ENCODE measurements around the gene SMYD5.

The SMYD5 gene

DNA sequence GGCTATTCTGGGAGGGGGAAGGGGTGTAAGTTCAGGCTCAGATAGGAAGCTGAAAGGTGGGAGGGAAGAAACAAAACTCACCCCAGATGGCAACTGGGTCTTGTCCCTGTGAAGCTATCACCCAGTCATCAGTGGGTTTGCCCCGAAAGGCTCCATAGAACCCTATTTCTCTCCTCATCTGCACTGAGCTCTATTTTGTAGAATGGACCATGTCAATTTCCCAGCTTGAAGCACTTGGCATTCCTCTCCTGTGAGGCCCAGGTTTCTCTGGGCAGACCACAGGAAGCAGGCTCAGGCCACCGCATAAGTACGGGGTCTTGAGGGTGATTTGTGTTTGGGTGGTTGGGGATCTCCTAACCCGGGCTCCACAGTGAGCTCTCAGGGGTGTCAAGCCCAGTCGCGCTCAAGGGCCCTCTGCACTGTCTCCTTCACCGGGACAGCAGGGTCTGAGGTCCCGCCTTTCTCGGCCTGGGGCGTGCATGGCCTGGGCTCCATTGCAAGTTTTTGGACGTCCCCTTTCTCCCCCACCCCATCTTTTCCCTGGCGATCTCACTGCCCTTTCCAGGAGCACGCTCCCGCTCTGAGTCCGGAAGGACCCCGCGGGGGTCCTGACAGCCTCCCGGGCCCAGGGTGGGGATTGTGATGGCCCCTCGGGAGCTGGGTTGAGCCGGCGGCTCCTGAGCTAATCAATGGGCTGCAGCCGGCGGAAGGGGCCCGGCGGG, 38.9 kb upstream of the SMYD5 start (continued):
- TF ChIP-seq, protein P1, sequence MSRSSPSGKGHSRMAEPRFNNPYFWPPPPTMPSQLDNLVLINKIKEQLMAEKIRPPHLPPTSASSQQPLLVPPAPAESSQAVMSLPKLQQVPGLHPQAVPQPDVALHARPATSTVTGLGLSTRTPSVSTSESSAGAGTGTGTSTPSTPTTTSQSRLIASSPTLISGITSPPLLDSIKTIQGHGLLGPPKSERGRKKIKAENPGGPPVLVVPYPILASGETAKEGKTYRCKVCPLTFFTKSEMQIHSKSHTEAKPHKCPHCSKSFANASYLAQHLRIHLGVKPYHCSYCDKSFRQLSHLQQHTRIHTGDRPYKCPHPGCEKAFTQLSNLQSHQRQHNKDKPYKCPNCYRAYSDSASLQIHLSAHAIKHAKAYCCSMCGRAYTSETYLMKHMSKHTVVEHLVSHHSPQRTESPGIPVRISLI (tag by site-specific recombination; IDR thresholded peaks at IDR 0.05): no peak

DNA sequence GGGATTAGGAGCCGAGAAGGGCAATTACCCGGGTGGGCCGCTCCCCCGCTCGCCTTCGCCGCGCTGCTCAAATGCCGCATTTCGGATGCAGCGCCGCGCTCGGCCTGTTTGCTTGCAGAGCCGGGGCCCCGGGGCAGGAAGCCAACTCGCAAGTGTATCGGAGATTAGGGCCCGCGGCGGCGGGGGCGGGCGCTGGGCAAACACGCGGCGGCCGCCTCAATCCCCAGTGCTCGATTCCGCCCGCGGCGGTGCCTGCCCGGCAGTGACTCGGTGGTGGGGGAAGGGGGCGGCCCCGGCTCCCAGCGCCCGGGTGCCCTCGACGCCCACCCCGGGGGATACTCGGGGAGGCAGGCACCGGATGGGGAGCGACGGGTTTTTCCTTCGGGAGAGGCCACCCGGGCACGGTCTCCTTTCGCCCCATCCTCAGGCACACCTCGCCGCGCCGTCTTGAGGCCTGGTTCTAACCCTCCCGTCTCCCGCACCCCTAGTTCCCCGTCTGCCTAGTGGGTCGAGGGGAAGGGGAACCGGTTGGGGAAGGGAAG, 38.3 kb upstream of the SMYD5 start:
- peak overlapping the region; percentile 19; the same call in 1 of the 2 replicates for H3K27ac ChIP-seq (ENCODE audit: extremely low read depth, low read depth, low read length)

DNA sequence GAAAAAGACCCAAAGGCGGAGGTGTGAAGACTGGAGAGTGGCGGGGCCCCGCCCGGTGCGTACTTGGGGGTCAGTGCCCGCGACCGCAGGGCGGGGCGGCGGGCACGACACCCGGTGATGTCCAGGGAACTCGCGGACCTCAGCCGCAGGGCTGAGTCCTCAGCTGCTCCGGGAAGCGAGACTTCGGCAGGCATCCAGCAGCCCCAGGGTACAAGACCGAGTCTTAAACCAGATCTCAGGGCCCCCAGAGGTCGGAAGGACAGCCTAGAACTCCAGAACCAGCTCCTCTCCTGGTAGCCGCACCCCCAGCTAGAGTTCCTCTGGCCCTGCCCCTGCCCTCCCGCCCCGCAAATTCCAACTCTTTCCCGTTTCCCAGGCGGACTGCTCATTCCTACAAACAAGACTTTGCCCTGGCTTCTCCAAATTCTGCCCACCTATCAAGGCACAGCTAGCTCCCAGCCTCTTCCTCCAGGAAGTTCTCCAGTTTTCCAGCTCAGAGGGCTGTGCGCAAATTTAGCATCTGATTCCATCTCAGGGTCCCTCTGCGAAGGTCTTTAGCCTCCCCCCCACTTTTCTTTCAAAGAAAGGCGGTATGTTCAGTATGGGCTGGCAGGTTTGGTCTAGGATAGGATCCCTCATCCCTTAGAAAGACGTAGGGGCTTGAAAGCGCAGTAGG, 37.7 kb upstream of the SMYD5 start:
- POLR2A ChIA-PET: interaction anchor here (1.0 to 1.4 kb wide), 3 partner anchors 58 to 283 kb away, joined by 3 to 6 read pairs (median 3); partner anchors contain the start of gene CCT7
- Histone ChIP-seq H3K4me3 (ENCODE audit: low read depth, low read length) (no peak overlapping the region), H3K36me3 (ENCODE audit: control insufficient read depth in 2 of 2, insufficient read depth in 1 of 2, low read length in 2 of 2) (no peaks in the 10 kb centered on the region), H3K4me1 (ENCODE audit: control insufficient read depth, insufficient read depth, low read length) (peaks cover 3% of the 10 kb centered on the region; the same call in 1 of the 2 replicates), H3K27ac (ENCODE audit: extremely low read depth, low read depth, low read length) (no peak overlapping the region; the same call in 1 of the 2 replicates), H3K9me3 (ENCODE audit: control insufficient read depth, insufficient read depth, low read depth, low read length) (no peaks in the 10 kb centered on the region)
- CTCF ChIA-PET: interaction anchor here (0.6 to 7.4 kb wide), 36 partner anchors 8 to 1635 kb away, joined by 3 to 75 read pairs (median 4); no protein-coding TSS in a partner anchor
- TF ChIP-seq ZNF175 (tag by site-specific recombination; IDR thresholded peaks at IDR 0.05) (no peak), GFI1B (tag by site-specific recombination; IDR thresholded peaks at IDR 0.05) (no peak), MEIS1 (CRISPR knock-in tag; IDR thresholded peaks at IDR 0.05; ENCODE audit: borderline replicate concordance) (no peak)
- TF ChIP-seq, protein P2, sequence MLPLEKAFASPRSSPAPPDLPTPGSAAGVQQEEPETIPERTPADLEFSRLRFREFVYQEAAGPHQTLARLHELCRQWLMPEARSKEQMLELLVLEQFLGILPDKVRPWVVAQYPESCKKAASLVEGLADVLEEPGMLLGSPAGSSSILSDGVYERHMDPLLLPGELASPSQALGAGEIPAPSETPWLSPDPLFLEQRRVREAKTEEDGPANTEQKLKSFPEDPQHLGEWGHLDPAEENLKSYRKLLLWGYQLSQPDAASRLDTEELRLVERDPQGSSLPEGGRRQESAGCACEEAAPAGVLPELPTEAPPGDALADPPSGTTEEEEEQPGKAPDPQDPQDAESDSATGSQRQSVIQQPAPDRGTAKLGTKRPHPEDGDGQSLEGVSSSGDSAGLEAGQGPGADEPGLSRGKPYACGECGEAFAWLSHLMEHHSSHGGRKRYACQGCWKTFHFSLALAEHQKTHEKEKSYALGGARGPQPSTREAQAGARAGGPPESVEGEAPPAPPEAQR (tag by site-specific recombination; IDR thresholded peaks at IDR 0.05): no peak

More for the DNA sequence above, 38.3 kb upstream of the SMYD5 start:
- ChIA-PET CTCF (interaction anchor here (0.7 to 7.4 kb wide), 10 partner anchors 12 to 420 kb away, joined by 3 to 75 read pairs (median 14); no protein-coding TSS in a partner anchor), POLR2A (no interaction called here)
- TF ChIP-seq ZNF394 (tag by site-specific recombination; IDR thresholded peaks at IDR 0.05; ENCODE audit: borderline replicate concordance) (no peak), ZBTB20 (tag by site-specific recombination; IDR thresholded peaks at IDR 0.05) (peak; percentile 53; the same call in 1 of the 2 replicates), IKZF3 (tag by site-specific recombination; IDR thresholded peaks at IDR 0.05) (no peak), ZBTB7A (tag by site-specific recombination; IDR thresholded peaks at IDR 0.05; ENCODE audit: low read depth) (no peak)
- no peaks in the 10 kb centered on the region for H3K9me3 ChIP-seq (ENCODE audit: control insufficient read depth, insufficient read depth, low read depth, low read length)
- no peak overlapping the region for H3K4me3 ChIP-seq (ENCODE audit: low read depth, low read length)
- no peaks in the 10 kb centered on the region for H3K36me3 ChIP-seq (ENCODE audit: control insufficient read depth in 2 of 2, insufficient read depth in 1 of 2, low read length in 2 of 2)
- peaks cover 3% of the 10 kb centered on the region; the same call in 1 of the 2 replicates for H3K4me1 ChIP-seq (ENCODE audit: control insufficient read depth, insufficient read depth, low read length)

DNA sequence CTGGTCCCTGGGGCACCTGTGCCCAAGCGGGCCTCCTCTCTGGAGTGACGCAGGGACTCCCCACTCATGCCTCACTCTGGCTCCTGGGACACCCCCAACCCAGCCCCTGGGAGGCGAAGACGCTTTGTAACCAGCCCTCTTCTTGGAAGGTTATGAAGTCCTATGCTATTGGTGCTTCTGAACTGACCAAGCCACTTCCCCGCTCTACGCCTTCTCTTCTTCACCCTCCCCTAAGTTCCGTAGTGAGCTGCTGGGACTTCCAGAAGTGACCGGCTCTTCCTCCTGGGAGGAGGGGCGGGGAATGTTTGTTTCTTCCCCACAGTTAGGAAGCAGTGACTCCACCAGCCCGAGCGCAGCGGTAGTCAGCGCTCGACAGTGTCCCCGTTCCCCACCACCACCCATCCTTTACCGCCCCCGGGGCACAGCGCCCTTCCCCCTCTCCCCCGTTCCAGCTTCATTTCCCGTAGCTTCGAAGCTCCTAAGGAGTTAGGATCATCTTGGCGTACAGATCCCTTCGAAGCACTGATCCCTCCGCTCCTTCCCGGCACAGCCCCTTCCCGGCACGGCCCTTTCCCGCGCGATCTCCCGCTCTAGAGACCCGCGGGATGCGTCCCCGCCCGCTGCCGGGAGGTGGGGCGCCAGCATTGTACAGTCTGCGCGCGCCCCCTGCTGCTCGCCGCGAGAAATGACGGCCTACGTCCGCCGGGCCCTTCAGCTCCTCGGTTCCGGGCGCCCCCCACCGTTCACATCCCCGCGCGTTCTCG, 37.0 kb upstream of the SMYD5 start:
- H3K36me3 ChIP-seq (ENCODE audit: control insufficient read depth in 2 of 2, insufficient read depth in 1 of 2, low read length in 2 of 2): no peaks in the 10 kb centered on the region
- H3K9me3 ChIP-seq (ENCODE audit: control insufficient read depth, insufficient read depth, low read depth, low read length): no peaks in the 10 kb centered on the region
- H3K4me1 ChIP-seq (ENCODE audit: control insufficient read depth, insufficient read depth, low read length): peaks cover 3% of the 10 kb centered on the region; the same call in 1 of the 2 replicates
- ChIA-PET CTCF (interaction anchor here (0.5 to 7.4 kb wide), 60 partner anchors 9 to 1636 kb away, joined by 3 to 75 read pairs (median 4); partner anchors contain the start of gene SPR), POLR2A (interaction anchor here (0.5 to 1.4 kb wide), 8 partner anchors 20 to 284 kb away, joined by 3 to 6 read pairs (median 4); partner anchors contain the start of gene CCT7)
- peak overlapping the region; percentile 26 for H3K4me3 ChIP-seq (ENCODE audit: low read depth, low read length)
- no peak overlapping the region for H3K27ac ChIP-seq (ENCODE audit: extremely low read depth, low read depth, low read length)
- TF ChIP-seq, protein P3, sequence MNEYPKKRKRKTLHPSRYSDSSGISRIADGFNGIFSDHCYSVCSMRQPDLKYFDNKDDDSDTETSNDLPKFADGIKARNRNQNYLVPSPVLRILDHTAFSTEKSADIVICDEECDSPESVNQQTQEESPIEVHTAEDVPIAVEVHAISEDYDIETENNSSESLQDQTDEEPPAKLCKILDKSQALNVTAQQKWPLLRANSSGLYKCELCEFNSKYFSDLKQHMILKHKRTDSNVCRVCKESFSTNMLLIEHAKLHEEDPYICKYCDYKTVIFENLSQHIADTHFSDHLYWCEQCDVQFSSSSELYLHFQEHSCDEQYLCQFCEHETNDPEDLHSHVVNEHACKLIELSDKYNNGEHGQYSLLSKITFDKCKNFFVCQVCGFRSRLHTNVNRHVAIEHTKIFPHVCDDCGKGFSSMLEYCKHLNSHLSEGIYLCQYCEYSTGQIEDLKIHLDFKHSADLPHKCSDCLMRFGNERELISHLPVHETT (tag by site-specific recombination; IDR thresholded peaks at IDR 0.05): peak; percentile 75
- TF ChIP-seq, protein P4, sequence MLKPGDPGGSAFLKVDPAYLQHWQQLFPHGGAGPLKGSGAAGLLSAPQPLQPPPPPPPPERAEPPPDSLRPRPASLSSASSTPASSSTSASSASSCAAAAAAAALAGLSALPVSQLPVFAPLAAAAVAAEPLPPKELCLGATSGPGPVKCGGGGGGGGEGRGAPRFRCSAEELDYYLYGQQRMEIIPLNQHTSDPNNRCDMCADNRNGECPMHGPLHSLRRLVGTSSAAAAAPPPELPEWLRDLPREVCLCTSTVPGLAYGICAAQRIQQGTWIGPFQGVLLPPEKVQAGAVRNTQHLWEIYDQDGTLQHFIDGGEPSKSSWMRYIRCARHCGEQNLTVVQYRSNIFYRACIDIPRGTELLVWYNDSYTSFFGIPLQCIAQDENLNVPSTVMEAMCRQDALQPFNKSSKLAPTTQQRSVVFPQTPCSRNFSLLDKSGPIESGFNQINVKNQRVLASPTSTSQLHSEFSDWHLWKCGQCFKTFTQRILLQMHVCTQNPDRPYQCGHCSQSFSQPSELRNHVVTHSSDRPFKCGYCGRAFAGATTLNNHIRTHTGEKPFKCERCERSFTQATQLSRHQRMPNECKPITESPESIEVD (tag by site-specific recombination; IDR thresholded peaks at IDR 0.05): no peak
- TF ChIP-seq, protein P5, sequence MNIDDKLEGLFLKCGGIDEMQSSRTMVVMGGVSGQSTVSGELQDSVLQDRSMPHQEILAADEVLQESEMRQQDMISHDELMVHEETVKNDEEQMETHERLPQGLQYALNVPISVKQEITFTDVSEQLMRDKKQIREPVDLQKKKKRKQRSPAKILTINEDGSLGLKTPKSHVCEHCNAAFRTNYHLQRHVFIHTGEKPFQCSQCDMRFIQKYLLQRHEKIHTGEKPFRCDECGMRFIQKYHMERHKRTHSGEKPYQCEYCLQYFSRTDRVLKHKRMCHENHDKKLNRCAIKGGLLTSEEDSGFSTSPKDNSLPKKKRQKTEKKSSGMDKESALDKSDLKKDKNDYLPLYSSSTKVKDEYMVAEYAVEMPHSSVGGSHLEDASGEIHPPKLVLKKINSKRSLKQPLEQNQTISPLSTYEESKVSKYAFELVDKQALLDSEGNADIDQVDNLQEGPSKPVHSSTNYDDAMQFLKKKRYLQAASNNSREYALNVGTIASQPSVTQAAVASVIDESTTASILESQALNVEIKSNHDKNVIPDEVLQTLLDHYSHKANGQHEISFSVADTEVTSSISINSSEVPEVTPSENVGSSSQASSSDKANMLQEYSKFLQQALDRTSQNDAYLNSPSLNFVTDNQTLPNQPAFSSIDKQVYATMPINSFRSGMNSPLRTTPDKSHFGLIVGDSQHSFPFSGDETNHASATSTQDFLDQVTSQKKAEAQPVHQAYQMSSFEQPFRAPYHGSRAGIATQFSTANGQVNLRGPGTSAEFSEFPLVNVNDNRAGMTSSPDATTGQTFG (tag by site-specific recombination; IDR thresholded peaks at IDR 0.05; ENCODE audit: borderline replicate concordance): no peak
- TF ChIP-seq ZNF501 (tag by site-specific recombination; IDR thresholded peaks at IDR 0.05) (peak; percentile 87; the same call in 1 of the 2 replicates), TRIM28 (IDR thresholded peaks at IDR 0.05; ENCODE audit: borderline replicate concordance, low read length) (no peak)
